NCI-H510A (cell line): ENCODE results near the gene LIMK2.
A peak's percentile ranks its signal among the peaks of the same experiment; 100 is the strongest.
"Not testable (repeated sequence)": the region's sequence is repeated elsewhere in the genome, so short reads cannot be mapped to it uniquely, and the experiment has no call there.

Experiments used
- DNase-seq: peaks from one replicate; lab custom pipeline; 2025; lab: John Stamatoyannopoulos, UW

The LIMK2 gene

GRCh38 chr22:31244046-31244942 lies 32.2 kb downstream of the LIMK2 start:
- no peak for DNase-seq

- DNase-seq = no peak
Measured at GRCh38 chr22:31244943-31245451, 32.9 kb downstream of the LIMK2 start.

DNA sequence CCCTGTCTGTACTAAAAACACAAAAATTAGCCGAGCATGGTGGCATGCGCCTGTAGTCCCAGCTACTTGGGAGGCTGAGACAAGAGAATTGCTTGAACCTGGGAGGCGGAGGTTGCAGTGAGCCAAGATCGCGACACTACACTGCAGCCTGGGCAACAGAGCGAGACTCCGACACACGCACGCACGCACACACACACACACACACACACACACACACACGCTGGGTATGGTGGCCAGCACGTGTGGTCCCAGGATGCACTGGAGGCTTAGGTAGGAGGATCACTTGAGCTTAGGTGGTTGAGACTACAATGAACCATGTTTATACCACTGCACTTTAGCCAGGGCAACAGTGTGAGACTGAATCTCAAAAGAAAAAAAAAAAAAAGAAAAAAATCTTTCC lies 33.9 kb downstream of the LIMK2 start:
- DNase-seq = not testable (repeated sequence)

DNA sequence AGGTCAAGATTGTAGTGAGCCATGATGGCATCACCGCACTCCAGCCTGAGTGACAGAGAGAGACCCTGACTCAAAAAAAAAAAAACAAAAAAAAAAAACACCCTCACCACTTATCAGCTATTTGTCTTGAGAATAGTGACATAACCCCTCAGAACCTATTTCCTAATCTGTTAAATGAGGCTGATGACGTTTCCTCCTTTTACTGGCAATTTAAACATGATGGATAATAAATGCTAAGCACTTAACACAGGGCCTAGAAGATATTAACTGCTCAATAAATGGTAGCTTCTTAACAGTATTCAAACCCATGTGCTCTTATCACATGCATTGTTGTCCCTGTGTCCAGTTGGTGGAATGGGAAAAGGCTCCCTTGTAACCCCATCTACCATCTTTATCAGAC lies 34.6 kb downstream of the LIMK2 start:
- no peak for DNase-seq

GRCh38 chr22:31247726-31248125 lies 35.6 kb downstream of the LIMK2 start:
- DNase-seq = no peak

DNA sequence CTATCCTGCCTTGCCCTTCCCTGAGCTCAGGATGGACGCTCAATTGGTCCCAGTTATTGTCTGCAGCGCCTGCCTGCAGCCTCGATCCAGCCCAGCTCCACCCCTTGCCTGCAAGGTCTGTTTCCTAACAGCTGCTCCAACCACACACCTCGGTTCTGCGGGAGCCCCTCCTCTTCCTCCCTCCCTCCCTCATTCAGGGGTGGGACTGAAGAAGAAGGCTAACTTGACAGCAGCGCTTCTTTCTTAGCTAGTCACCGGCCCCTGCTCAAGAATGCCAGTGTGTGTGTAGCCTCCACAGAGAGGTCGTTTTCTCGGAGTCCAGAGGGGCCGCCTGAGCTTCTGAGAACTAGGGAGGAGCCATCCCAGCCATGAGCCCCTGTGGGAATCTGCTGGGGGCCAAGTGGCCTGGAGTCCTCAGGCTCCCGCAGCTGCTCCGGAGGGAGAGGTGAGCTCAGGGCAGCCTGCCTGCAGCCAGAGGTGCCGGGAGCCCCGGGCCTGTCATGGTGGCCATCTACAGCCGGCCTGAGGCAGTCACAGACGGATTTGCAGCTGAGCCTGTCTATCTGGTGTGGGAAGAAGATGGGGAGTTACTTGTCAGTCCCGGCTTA lies 36.1 kb downstream of the LIMK2 start:
- DNase-seq = no peak

- no peak for DNase-seq
Measured at GRCh38 chr22:31248965-31249958, 37.2 kb downstream of the LIMK2 start.

GRCh38 chr22:31250740-31251600 lies 38.9 kb downstream of the LIMK2 start:
- DNase-seq = no peak

- DNase-seq = peak; percentile 54
Measured at GRCh38 chr22:31253949-31254348, 41.9 kb downstream of the LIMK2 start.

- DNase-seq = no peak
Measured at GRCh38 chr22:31259798-31260473, 47.8 kb downstream of the LIMK2 start.

- DNase-seq = no peak
Measured at GRCh38 chr22:31260474-31260856, 48.4 kb downstream of the LIMK2 start.

- no peak for DNase-seq
Measured at GRCh38 chr22:31262312-31263133, 50.4 kb downstream of the LIMK2 start.

DNA sequence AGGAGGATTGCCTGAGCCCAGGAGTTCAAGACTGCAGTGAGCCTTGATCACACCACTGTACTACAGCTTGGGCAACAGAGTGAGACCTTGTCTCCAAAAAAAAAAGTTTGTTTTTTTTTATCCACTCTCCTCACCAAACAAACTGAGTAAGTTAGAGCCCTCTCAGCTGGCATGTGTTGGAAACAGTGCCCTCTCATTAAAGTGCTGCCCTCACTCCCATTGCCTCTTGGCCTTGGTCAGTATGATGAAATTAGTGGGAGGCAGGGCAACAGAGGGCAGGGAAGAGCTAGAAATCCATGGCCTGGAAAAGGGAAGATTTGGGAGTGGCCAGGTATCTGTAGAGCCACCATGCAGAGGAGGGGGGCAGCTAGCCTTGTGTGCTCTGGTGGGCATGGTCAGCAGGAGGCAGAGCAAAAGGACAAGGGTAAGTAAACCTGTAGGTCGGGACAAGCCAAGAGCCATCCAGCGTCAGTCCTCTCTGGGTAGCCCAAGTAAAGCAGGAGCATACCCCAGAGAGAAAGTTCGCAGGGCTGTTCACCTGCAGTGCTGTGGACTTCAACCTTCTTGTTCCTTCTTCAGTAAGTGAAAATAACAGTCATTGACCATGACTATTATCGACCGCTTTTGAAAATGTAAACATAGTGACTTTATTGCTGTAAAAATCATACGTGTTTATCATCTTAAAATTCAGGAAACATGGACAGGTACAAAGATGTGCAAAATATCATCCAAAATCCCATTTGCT lies 52.0 kb downstream of the LIMK2 start:
- DNase-seq = no peak

DNA sequence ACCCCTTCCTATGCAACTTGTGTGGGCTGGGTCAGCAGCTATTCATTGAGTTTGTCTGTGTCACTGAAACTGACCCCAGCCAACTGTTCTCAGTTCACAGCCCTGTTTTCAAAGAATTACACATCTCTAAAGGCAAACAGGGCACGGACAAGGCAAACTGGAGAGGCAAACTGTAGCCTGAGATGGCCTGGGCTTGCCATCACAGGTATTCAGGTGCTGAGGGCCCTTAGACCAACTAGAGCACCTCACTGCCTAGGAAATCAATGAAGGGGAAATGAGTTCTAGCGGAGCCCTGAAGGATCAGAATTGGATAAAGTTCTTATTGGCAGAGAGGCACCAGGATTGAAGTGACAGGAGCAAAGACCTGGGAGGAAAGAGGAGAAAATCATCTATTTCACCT lies 56.2 kb downstream of the LIMK2 start:
- no peak for DNase-seq

GRCh38 chr22:31269892-31270579 lies 57.9 kb downstream of the LIMK2 start:
- DNase-seq = no peak

GRCh38 chr22:31271026-31271425 lies 58.9 kb downstream of the LIMK2 start:
- no peak for DNase-seq

DNA sequence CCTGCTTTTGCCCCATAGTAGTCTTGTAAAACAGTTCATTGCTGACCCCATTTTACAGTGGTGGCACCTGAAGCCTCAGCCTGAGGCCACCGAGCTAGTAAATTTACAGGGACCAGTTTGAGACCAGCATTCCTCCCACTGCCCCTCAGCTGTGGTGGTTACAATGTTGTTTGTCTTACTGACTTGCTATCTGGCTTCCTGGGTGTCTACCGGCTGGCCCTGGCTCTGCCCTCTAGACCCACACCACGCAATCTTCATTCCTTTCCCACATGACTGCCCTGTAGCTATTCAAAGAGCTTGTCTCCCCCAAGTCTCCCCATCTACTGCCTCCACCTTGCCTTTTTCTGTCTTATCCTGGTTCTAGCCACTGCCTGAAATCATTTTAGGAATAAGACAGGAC lies 59.4 kb downstream of the LIMK2 start:
- no peak for DNase-seq
